Stomach (tissue), 4 donors: ENCODE measurements around the gene F11.

Experiments used
- CTCF ChIP-seq, 7 experiments: fragments of 450-650 bp in 4 of 7; fragments of 200-600 bp in 3 of 7; sonication (generic) in 3 of 7; IDR thresholded peaks; one replicate each; pipeline ENCODE4 v1.5.1; 2016 to 2019; ENCODE audit warnings: antibody characterized with exemption in 7 of 7, control low read depth in 2 of 7, mild to moderate bottlenecking in 1 of 7
- EP300 ChIP-seq: sonication (generic); formaldehyde crosslinking; IDR thresholded peaks from one replicate; pipeline ENCODE4 v1.6.1; 2017; ENCODE audit warnings: antibody characterized with exemption
- POLR2AphosphoS5 ChIP-seq, 3 donors: sonication (generic); formaldehyde crosslinking; IDR thresholded peaks; one replicate each; pipeline ENCODE4 v1.6.1; 2016; ENCODE audit warnings: antibody characterized with exemption in 3 of 3

GRCh38 chr4:186227744-186228513 is 38.1 kb upstream of the F11 start:
- TF ChIP-seq CTCF (IDR thresholded peaks at IDR 0.05) (no peak), POLR2AphosphoS5 (IDR thresholded peaks at IDR 0.05) (no peak), EP300 (no peak)
